Measurements from ENCODE around the gene SLC38A11.

DNA sequence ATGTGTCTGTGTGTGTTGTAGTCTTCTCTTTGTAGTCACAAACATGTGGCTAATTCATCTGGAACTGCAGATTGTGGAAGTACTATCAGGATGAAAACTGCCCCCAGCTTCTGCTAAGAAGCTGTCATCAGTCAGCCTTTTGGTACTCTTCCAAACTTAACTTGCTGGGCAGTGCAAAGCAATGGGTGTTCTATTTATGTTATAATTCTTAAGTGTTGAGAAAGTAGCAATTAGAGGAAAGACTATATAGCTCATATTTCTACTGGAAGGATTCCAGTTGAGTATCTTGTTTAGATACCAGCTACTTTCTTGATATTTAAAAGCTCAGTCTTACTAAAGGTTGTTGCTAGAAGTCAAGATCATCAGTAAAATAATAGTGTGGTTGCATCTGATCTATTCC lies 52.1 kb downstream of the SLC38A11 start:
- TF ChIP-seq POLR2A (IDR thresholded peaks at IDR 0.05; ENCODE audit: low read depth, low read length) (no peak), TAF1 (IDR thresholded peaks at IDR 0.05; ENCODE audit: borderline replicate concordance, low read depth, low read length) (no peak)

Data from GM12892 (cell line).